Measurements from ENCODE around the gene CACNB4. TPM values are rescaled to one million over a fixed set of nuclear protein-coding genes. Genes with fewer than 3 reads are reported as not detected.
A peak's percentile ranks its signal among the peaks of the same experiment; 100 is the strongest.

The CACNB4 gene
- total RNA-seq, 2 donors from 2014 or later = 5.6 to 13.8 TPM

- no peaks in the 10 kb centered on the region for H3K27me3 ChIP-seq (replicated peaks; ENCODE audit: insufficient read depth)
- no peak for ATAC-seq (ENCODE audit: insufficient number of reproducible peaks, low FRiP score, low read depth)
- DNase-seq (ENCODE audit: low spot score) = no peak
- H3K4me3 ChIP-seq = no peak overlapping the region
- no peaks in the 10 kb centered on the region for H3K36me3 ChIP-seq
- peak overlapping the region in 1 of 2 donors; percentile 35 for H3K27ac ChIP-seq
- TF ChIP-seq CTCF (IDR thresholded peaks at IDR 0.05) = no peak
- H3K4me1 ChIP-seq (ENCODE audit: control insufficient read depth in 1 of 2, low read depth in 2 of 2) = peaks cover 18 to 44% of the 10 kb centered on the region in 2 donors
- H3K9me3 ChIP-seq = no peaks in the 10 kb centered on the region
Measured at GRCh38 chr2:151905963-151906632, 192.7 kb downstream of the CACNB4 start.

- no peak for TF ChIP-seq CTCF (IDR thresholded peaks at IDR 0.05)
- ATAC-seq (ENCODE audit: insufficient number of reproducible peaks, low FRiP score, low read depth) (no peak), DNase-seq (ENCODE audit: low spot score) (no peak)
- no peaks in the 10 kb centered on the region for H3K36me3 ChIP-seq
- H3K27ac ChIP-seq = peak overlapping the region in 1 of 2 donors; percentile 32
- no peak overlapping the region for H3K4me3 ChIP-seq
- peaks cover 18 to 44% of the 10 kb centered on the region in 2 donors for H3K4me1 ChIP-seq (ENCODE audit: control insufficient read depth in 1 of 2, low read depth in 2 of 2)
- H3K27me3 ChIP-seq (replicated peaks; ENCODE audit: insufficient read depth) = no peaks in the 10 kb centered on the region
- H3K9me3 ChIP-seq = no peaks in the 10 kb centered on the region
Measured at GRCh38 chr2:151904807-151905206, 194.0 kb downstream of the CACNB4 start.

GRCh38 chr2:151904021-151904420 lies 194.8 kb downstream of the CACNB4 start:
- Histone ChIP-seq H3K4me1 (ENCODE audit: control insufficient read depth in 1 of 2, low read depth in 2 of 2) (peaks cover 18 to 49% of the 10 kb centered on the region in 2 donors), H3K27ac (no peak overlapping the region), H3K36me3 (no peaks in the 10 kb centered on the region), H3K9me3 (no peaks in the 10 kb centered on the region), H3K4me3 (no peak overlapping the region), H3K27me3 (replicated peaks; ENCODE audit: insufficient read depth) (no peaks in the 10 kb centered on the region)
- DNase-seq (ENCODE audit: low spot score) (no peak), ATAC-seq (ENCODE audit: insufficient number of reproducible peaks, low FRiP score, low read depth) (no peak)
- TF ChIP-seq CTCF (IDR thresholded peaks at IDR 0.05) = no peak

GRCh38 chr2:151902829-151903228 lies 196.0 kb downstream of the CACNB4 start:
- no peak for DNase-seq (ENCODE audit: low spot score)
- no peak overlapping the region for H3K4me3 ChIP-seq
- no peaks in the 10 kb centered on the region for H3K27me3 ChIP-seq (replicated peaks; ENCODE audit: insufficient read depth)
- no peak overlapping the region for H3K27ac ChIP-seq
- H3K9me3 ChIP-seq = no peaks in the 10 kb centered on the region
- peaks cover 9 to 40% of the 10 kb centered on the region in 2 donors for H3K4me1 ChIP-seq (ENCODE audit: control insufficient read depth in 1 of 2, low read depth in 2 of 2)
- H3K36me3 ChIP-seq = no peaks in the 10 kb centered on the region
- no peak for ATAC-seq (ENCODE audit: insufficient number of reproducible peaks, low FRiP score, low read depth)
- no peak for TF ChIP-seq CTCF (IDR thresholded peaks at IDR 0.05)

GRCh38 chr2:151900331-151900730 lies 198.5 kb downstream of the CACNB4 start:
- Histone ChIP-seq H3K4me3 (no peak overlapping the region), H3K27ac (no peak overlapping the region), H3K4me1 (ENCODE audit: control insufficient read depth in 1 of 2, low read depth in 2 of 2) (peaks cover 0 to 21% of the 10 kb centered on the region in 2 donors), H3K9me3 (no peaks in the 10 kb centered on the region), H3K27me3 (replicated peaks; ENCODE audit: insufficient read depth) (no peaks in the 10 kb centered on the region), H3K36me3 (no peaks in the 10 kb centered on the region)
- no peak for TF ChIP-seq CTCF (IDR thresholded peaks at IDR 0.05)
- ATAC-seq (ENCODE audit: insufficient number of reproducible peaks, low FRiP score, low read depth) = no peak
- no peak for DNase-seq (ENCODE audit: low spot score)
